Neural progenitor cell (in vitro differentiated cells): ENCODE results near the gene DHRS7.

Source experiments
- CTCF ChIP-seq: fragments of 200-600 bp; sonication (generic); IDR thresholded peaks from 2 replicates; pipeline ENCODE4 v1.5.1; 2017; ENCODE audit warnings: antibody characterized with exemption, mild to moderate bottlenecking
- EZH2phosphoT487 ChIP-seq: fragments of 200-600 bp; sonication (generic); IDR thresholded peaks from 2 replicates; pipeline ENCODE4 v1.6.1; 2017; ENCODE audit warnings: antibody characterized with exemption

- no peak for TF ChIP-seq CTCF
- TF ChIP-seq EZH2phosphoT487, result no peak
These were observed 5.8 kb upstream of the DHRS7 start for GRCh38 chr14:60170948-60171347.
